Esophagus muscularis mucosa (tissue), 4 donors: ENCODE measurements around the gene AAK1. TPM values are rescaled to one million over a fixed set of nuclear protein-coding genes. Genes with fewer than 3 reads are reported as not detected.

Experiments
- DNase-seq: peaks from one replicate; pipeline ENCODE4 v3.0.0-alpha.2; 2017; ENCODE audit errors: extremely low spot score
- H3K27ac ChIP-seq, 4 donors: fragments of 200-600 bp; sonication (generic); replicated peaks in 1 of 4; 1 replicate in 3 of 4; 2 replicates in 1 of 4; pipeline ENCODE4 v1.5.1; 2016 to 2019; ENCODE audit warnings: mild to moderate bottlenecking in 1 of 4
- H3K27me3 ChIP-seq, 4 donors: fragments of 200-600 bp; sonication (generic); one replicate each; pipeline versions ENCODE4 v1.5.1 to v1.6.0; 2016 to 2019
- H3K36me3 ChIP-seq, 4 donors: fragments of 200-600 bp; sonication (generic); one replicate each; pipeline ENCODE4 v1.5.1; 2016 to 2019
- H3K4me1 ChIP-seq, 4 donors: fragments of 200-600 bp; sonication (generic); one replicate each; pipeline ENCODE4 v1.5.1; 2016 to 2019
- H3K4me3 ChIP-seq, 4 donors: fragments of 200-600 bp; sonication (generic); 1 replicate in 2 of 4; 2 replicates in 2 of 4; pipeline ENCODE4 v1.5.1; 2016 to 2019; ENCODE audit warnings: mild to moderate bottlenecking in 4 of 4, moderate library complexity in 1 of 4
- H3K9me3 ChIP-seq, 4 donors: fragments of 200-600 bp; sonication (generic); 1 replicate in 3 of 4; 2 replicates in 1 of 4; pipeline ENCODE4 v1.5.1; 2016 to 2019
- CTCF ChIP-seq, 3 experiments: fragments of 200-600 bp in 2 of 3; fragments of 450-650 bp in 1 of 3; sonication (generic) in 2 of 3; IDR thresholded peaks; one replicate each; pipeline ENCODE4 v1.5.1; 2017 to 2019; ENCODE audit warnings: antibody characterized with exemption in 3 of 3, mild to moderate bottlenecking in 2 of 3, moderate library complexity in 1 of 3
- EP300 ChIP-seq: sonication (generic); formaldehyde crosslinking; IDR thresholded peaks from one replicate; pipeline ENCODE4 v1.6.1; 2017; ENCODE audit warnings: antibody characterized with exemption
- POLR2A ChIP-seq: fragments of 450-650 bp; IDR thresholded peaks from one replicate; pipeline ENCODE4 v1.6.1; 2017; ENCODE audit warnings: antibody characterized with exemption, moderate library complexity, mild to moderate bottlenecking, low read depth
- POLR2AphosphoS5 ChIP-seq, 2 donors: sonication (generic); formaldehyde crosslinking; IDR thresholded peaks; one replicate each; pipeline ENCODE4 v1.6.1; 2017; ENCODE audit warnings: antibody characterized with exemption in 2 of 2
- WGBS: methylation state at CpG from one replicate; pipeline ENCODE4 v1.1.5; 2018; 5-methylcytosine and 5-hydroxymethylcytosine counted together
- intact Hi-C: fragments of 100-400 bp; cut with DNase I; formaldehyde crosslinking; loops from one replicate; pipeline ENCODE4 v1.15.1; 2023
- total RNA-seq, 4 donors: library from RNA; depleted of rRNA; stranded (reverse); fragments of >200 nt; gene quantifications; one replicate each; pipeline versions ENCODE4 v1.1.0 to v1.2.1, GENCODE V29; 2016

The AAK1 gene
- total RNA-seq, 4 donors from 2014 or later = 27.8 to 53.2 (median 41.9) TPM

- TF ChIP-seq POLR2AphosphoS5 (IDR thresholded peaks at IDR 0.05) (no peak), EP300 (no peak), CTCF (IDR thresholded peaks at IDR 0.05) (no peak), POLR2A (no peak)
- intact Hi-C loops = loop anchor here (5.0 to 10.0 kb wide), 3 partner anchors 80 to 257 kb away; partner anchors contain the start of genes GFPT1 and NFU1
- DNase-seq = no peak
- H3K27ac ChIP-seq = peak overlapping the region; percentile 94 to 97 (median 96)
- peaks cover 43 to 76% (median 64%) of the 10 kb centered on the region in 4 donors for H3K4me1 ChIP-seq
- peaks cover 0 to 4% (median 2%) of the 10 kb centered on the region in 4 donors for H3K36me3 ChIP-seq
- no peaks in the 10 kb centered on the region for H3K27me3 ChIP-seq
- peak overlapping the region; percentile 85 to 100 (median 98) for H3K4me3 ChIP-seq
- WGBS = 19% methylated on average over 12 of the region's 12 CpGs
- no peaks in the 10 kb centered on the region for H3K9me3 ChIP-seq
Measured at GRCh38 chr2:69641887-69642708, 1.4 kb downstream of the AAK1 start.

DNA sequence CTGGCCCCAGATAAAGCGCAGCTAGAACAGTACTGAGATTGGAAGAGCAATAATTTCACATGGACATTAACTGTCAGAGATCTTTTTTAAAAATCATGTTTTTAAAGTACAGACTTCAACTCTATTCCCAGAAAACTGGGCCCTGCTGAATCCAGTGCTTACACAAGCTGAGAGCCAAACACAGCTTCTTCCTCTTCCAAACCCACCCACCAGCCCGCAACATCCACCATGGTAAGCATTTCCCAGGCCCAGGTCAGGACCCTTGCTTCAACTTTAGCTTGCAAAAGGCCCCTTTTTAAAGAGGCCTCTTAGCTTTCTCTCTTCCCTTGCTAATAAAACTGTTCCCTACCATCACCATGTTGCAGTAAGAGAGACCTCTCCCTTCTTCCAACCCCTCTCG is 2.1 kb downstream of the AAK1 start:
- Histone ChIP-seq H3K27me3 (no peaks in the 10 kb centered on the region), H3K27ac (peak overlapping the region in 2 of 4 donors; percentile 97), H3K4me3 (peak overlapping the region; percentile 85 to 100 (median 98)), H3K4me1 (peaks cover 43 to 75% (median 65%) of the 10 kb centered on the region in 4 donors), H3K36me3 (peaks cover 0 to 5% (median 2%) of the 10 kb centered on the region in 4 donors), H3K9me3 (no peaks in the 10 kb centered on the region)
- WGBS = 37% methylated on average over 3 of the region's 3 CpGs
- DNase-seq = no peak
- intact Hi-C loops = loop anchor here (5.0 to 10.0 kb wide), 3 partner anchors 79 to 257 kb away; partner anchors contain the start of genes GFPT1 and NFU1
- TF ChIP-seq POLR2A (no peak), CTCF (IDR thresholded peaks at IDR 0.05) (no peak), EP300 (no peak), POLR2AphosphoS5 (IDR thresholded peaks at IDR 0.05) (no peak)

DNA sequence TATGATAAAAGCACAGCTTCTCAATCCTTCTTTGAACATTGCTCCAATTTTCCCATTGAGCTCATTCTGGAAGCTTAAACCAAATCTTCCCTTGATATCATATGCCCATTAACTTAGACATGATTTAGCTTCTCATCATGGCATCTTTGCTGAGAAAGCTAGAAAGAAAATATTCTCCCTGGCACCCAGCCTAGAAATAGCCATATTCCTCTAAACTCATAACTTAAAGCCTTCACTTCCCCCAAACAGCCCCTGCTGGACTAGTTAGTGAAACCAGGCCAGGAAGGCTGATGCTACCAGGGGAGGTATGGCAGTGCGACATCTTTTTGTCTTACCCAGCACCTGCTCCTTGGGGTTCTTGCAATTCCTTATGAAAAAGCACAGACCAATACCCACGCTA is 4.3 kb downstream of the AAK1 start:
- TF ChIP-seq CTCF (IDR thresholded peaks at IDR 0.05) (no peak), POLR2AphosphoS5 (IDR thresholded peaks at IDR 0.05) (no peak), POLR2A (no peak), EP300 (no peak)
- intact Hi-C loops = no loop called here
- H3K27ac ChIP-seq = no peak overlapping the region
- 91% methylated on average over 1 of the region's 2 CpGs for WGBS
- H3K36me3 ChIP-seq = peaks cover 0 to 5% (median 2%) of the 10 kb centered on the region in 4 donors
- H3K4me3 ChIP-seq = no peak overlapping the region
- no peaks in the 10 kb centered on the region for H3K27me3 ChIP-seq
- DNase-seq = no peak
- peaks cover 36 to 60% (median 51%) of the 10 kb centered on the region in 4 donors for H3K4me1 ChIP-seq
- no peaks in the 10 kb centered on the region for H3K9me3 ChIP-seq

GRCh38 chr2:69638630-69639029 is 4.9 kb downstream of the AAK1 start:
- Histone ChIP-seq H3K4me3 (no peak overlapping the region), H3K27ac (no peak overlapping the region), H3K36me3 (peaks cover 0 to 5% (median 2%) of the 10 kb centered on the region in 4 donors), H3K9me3 (no peaks in the 10 kb centered on the region), H3K4me1 (peaks cover 36 to 60% (median 51%) of the 10 kb centered on the region in 4 donors), H3K27me3 (no peaks in the 10 kb centered on the region)
- intact Hi-C loops = no loop called here
- no peak for DNase-seq
- no peak for TF ChIP-seq POLR2AphosphoS5 (IDR thresholded peaks at IDR 0.05)
- no peak for TF ChIP-seq EP300
- no peak for TF ChIP-seq CTCF (IDR thresholded peaks at IDR 0.05)
- no peak for TF ChIP-seq POLR2A
- 95% methylated on average over 3 of the region's 3 CpGs for WGBS
